HG02885 (cell line): ENCODE measurements around the gene TRAFD1.
"Not testable (repeated sequence)": the region's sequence is repeated elsewhere in the genome, so short reads cannot be mapped to it uniquely, and the experiment has no call there.

ENCODE experiments used
- ATAC-seq: cut with Tn5 transposase; IDR thresholded peaks from one replicate; pipeline ENCODE4 v1.9.1; 2021; ENCODE audit warnings: mild to moderate bottlenecking; ENCODE audit not compliant: unreplicated experiment, poor library complexity

The TRAFD1 gene

DNA sequence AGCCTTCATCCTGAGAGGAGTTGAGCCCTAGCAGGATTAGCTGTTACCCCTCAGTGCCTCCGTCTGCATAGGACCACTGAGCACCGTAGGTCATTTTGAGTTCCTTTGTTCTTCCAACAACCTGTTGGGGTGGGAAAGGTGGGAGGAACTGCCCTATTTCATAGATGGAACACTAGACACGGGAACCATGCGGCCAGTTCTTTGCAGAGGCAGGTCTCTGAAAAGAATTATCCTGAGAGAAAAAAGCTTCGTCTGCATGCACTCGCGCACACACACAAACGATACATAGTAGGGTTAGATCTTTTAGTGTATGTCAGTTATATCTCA lies 28.5 kb downstream of the TRAFD1 start:
- ATAC-seq, result no peak

DNA sequence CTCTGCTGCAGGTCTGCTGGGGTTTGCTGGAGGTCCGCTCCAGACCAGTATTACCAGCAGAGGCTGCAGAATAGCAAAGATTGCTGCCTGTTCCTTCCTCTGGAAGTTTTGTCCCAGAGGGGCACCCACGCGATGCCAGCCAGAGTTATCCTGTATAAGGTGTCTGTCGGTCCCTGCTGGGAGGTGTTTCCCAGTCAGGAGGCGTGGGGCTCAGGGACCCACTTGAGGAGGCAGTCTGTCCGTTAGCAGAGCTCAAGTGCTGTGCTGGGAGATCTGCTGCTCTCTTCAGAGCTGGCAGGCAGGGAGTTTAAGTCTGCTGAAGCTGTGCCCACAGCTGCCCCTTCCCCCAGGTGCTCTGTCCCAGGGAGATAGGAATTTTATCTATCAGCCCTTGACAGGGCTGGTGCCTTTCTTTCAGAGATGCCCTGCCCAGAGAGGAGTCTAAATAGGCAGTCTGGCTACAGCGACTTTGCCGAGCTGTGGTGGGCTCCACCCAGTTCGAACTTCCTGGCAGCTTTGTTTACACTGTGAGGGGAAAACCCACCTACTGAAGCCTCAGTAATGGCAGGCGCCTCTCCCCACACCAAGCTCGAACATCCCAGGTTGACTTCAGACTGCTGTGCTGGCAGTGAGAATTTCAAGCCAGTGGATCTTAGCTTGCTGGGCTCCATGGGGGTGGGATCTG lies 33.2 kb downstream of the TRAFD1 start:
- ATAC-seq, result not testable (repeated sequence)

DNA sequence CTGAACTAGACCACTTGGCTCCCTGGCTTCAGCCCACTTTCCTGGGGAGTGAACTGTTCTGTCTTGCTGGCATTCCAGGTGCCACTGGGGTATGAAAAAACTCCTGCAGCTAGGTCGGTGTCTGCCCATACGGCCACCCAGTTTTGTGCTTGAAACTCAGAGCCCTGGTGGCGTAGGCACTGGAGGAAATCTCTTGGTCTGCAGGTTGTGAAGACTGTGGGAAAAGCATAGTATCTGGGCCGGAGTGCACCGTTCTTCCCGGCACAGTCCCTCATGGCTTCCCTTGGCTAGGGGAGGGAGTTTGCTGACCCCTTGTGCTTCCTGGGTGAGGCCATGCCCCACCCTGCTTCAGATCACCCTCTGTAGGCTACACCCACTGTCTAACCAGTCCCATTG lies 33.8 kb downstream of the TRAFD1 start:
- no peak for ATAC-seq

DNA sequence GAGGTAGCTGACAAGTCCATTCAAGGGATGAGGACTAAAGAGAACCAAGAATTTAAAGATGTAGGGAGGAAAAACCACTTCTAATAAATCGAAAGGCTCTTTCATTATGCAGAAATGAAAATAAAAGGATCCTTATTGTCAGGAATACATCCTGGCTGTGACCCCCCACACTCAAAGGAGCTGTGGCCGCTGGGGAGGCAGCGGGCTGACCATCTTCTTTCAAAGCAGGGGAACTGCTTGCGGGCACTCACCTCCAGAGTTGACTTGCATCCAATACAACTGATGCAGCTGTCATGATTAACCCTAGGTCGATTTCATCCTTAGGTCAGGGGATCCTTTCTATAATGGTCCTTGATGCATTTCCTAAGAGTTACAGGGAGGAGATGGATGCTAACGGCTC lies 35.3 kb downstream of the TRAFD1 start:
- no peak for ATAC-seq

DNA sequence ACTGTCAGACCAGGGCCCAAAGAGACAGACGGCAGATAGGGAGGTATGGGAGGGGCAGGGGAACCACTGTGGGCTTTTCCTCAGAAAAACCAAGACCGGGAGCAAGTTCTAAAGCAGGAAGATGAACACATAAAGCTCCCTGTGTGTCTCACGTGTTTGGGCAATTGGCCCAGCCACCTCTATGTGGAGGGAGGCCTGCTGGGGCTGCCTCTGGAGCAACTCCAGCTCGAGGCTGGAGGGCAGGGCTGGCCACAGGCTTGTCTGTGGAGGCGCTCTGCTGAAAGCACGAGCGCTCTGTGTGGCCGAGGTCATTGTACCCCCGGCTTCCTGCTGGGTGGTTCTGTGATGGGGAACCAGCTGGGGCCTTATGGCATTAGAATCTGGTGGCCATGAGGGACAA lies 36.4 kb downstream of the TRAFD1 start:
- no peak for ATAC-seq

DNA sequence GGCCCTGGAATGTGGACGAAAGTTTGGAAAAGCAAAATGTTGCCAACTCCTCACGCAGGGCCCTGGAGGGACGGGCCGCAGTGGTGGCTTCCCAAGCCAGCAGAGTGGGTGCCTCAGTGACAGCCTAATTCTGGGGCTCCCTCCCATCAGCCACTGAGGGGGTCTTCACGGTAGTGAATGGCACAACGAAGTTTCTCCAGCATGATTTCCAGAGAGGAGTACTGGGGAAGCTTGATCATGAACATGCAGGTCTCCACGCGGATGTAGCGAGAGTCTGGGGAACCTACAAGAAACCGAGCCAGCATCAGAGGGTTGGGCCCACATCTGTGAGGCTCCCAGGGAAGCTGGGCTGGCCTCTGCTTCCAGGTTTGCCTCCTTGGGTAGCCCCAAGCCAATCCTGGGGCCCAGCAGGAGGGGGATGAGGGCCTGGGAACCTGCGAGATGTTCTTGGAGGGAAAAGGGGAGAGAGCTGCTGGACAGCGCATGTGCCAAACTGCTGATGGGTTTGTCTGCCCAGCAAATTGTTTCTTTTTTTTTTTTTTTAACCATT lies 37.0 kb downstream of the TRAFD1 start:
- no peak for ATAC-seq

DNA sequence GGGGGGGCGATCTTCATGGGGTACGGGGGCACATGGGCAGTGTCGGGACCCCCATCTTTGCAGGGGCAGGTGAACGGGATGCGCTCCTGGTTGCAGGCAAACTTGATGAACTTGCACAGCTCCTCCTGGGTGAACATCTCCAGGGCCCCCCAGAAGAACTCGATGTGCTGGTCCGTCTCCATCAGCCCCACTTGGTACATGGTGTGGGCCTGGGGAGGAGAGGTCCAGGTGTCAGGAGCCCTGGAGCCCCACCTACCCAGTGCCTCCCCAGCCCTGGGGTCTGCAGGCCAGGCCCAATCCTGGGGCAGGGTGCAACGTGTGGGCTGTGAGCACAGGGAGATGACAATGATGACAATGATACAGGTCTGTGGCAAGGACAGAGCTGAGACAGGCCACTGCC lies 37.7 kb downstream of the TRAFD1 start:
- no peak for ATAC-seq

DNA sequence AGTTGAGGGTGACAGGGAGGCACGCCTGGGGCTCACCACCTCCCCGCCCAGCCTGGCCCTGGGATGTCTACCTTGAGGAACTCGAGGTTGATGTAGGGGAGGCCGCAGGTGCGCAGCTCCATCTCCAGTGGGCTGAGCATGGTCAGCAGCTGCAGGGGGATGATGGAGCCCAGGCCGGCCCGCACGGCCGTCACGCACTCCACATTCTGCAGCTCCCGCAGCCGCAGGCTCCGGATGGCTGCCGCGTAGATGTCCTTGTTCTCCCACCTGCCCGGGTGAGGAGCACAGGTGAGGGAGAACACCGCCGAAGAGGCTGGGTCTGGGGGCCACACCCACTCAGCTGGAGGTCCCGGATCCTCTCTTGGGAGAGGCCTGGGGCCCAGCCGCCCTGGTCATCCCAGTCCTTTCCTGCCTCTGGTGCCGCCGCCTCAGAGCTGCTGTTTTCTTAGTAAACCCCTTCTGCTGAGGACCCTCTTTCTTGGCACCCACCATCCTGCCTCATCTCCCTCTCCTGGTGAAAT lies 38.2 kb downstream of the TRAFD1 start:
- no peak for ATAC-seq

DNA sequence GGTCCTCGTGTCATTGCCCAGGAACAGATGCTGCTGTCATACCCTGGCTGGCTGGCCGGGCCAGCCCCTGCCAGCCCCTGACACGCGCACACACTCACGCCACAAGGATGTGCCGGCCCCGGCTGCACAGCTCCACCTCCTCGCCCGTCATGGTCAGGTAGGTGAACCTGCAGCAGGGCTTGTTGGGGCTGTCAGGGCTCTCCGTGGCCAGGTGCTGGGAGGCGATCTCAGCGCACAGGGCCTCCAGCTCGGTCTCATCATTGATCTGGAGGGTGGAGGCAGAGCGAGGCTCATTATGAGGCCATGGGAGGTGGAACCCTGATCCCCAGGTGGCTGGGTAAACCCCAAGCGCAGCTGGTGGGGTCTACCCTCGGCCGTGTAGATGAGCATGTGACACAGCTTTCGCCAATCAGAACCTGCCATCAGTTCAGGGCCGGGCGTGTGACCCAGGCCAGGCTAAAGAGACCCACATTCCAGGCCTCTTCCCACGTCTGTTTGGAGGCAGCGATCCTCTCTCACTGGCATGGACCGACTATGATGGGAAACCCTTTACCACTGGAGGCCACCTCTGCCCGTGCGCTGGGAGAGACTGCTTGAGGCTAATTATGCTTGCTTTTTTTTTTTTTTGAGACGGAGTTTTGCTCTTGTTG lies 38.8 kb downstream of the TRAFD1 start:
- no peak for ATAC-seq

DNA sequence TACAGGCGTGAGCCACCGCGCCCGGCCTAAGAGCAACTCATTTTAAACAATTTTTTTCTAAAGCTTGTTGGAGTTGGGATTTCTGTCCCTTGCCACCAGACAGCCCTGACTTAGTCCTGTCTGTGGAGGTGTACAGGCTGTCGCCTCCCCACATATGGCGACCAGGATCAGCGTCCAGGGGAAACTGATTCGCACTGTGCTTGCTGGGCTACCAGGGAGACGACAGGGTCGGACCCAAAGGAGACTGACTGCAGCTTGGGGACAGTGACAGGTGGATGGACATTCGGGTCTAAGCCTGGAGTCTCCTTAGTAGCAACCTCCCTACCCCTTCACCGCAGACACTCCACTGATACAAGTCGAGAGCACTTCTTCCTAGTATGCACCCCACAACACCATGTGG lies 40.3 kb downstream of the TRAFD1 start:
- ATAC-seq, result no peak

DNA sequence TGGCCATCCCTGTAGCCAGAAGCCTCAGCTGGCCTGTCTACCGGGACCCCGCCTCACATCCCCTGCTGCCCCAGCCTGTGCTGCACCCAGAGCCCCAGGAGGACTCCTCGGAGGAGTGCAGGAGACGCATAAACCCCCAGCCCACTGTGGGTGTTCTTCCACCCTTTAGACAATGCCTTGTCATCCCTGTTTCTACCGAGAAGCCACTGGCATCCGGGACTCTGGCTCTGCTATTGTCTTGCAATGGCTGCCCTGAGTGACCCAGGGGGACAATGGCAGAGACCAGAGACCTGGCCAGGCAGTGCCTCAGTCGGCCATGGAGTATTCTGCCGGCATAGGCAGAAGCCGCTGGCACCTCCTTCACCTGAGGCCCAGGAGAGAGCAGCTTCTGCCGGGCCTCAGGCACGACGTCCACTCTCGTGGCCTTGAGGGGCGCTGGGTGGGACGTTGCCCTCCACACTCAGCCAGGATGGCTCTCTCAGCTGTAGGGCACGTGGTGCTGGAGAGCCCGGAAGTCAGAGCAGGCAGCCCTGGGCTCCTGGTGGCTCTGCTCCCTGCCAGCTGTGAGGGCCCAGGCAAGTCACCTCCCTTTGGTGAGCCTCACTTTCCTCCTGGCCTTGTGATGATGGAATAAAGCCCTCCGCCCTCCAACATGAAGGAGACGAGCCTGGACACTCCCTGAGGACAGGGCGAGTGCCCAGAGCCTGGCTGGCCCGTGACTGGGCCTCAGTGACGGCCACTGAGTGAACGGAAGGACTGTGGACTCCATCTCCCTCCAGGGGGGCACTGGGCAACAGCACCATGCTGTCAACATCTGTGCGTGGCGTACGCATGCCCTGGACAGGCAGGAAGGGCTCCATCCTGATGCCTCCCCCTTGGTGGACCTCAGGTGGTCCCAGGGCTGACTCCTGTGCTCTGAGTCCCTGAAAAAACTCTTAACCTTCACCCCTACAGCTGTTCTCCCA lies 41.0 kb downstream of the TRAFD1 start:
- ATAC-seq, result no peak

DNA sequence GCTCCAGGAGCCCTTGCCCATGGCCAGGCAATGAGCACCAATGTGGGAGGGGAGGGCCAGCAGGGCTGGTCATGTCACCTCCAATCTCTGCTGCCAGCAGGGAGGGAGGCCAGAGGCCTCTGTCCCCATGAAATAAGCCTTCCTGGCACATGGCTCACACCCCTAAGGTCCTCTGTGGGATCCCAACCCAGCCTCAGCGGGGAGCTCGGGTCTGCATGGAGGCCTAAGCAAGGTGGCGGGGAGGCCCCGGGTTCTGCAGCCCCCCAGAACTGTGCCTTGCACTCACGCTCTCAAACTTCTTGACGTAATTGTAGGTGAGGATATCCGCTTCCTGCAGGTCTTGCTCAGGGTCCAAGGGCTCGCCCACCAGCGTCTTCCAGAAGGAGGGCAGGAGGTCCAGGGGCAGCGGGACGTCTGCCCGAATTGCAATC lies 41.7 kb downstream of the TRAFD1 start:
- no peak for ATAC-seq

DNA sequence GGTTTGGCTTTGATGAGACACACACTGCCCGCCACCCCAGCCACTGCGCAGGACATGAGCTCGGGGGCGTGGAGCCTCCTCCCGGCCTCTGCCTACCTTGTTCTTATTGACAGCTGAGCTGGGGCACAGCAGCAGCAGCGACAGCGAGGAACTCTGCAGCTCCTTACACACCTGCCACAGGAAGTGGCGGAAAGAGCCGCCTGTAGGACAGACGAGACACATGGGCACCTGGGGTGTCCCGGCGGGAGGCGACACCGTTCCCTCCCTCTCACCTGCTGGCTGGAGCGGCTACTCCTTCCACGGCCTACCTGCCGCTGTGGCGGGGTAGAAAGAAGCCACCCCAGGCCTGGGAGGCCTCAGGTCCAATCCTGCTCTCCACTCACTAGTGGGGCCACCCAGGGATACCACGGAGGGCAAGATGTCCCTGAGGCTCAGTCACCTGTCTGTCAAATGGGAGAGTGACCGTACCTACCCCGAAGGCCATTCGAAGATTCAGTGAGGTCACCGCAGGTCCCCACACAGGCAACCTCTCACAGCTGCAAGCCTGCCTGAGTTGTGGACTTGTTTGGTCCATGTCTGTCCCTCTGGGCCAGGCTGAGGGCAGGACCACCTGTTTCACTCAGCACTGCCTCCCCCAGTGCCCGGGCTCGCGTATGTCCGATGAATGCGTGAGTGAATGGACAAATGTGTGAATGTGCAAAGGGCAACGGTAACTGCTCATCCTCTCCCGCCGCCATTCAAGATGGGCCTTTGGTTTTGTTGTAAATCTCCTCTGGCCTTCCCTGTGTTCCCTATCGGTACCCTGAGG lies 42.6 kb downstream of the TRAFD1 start:
- ATAC-seq, result no peak

DNA sequence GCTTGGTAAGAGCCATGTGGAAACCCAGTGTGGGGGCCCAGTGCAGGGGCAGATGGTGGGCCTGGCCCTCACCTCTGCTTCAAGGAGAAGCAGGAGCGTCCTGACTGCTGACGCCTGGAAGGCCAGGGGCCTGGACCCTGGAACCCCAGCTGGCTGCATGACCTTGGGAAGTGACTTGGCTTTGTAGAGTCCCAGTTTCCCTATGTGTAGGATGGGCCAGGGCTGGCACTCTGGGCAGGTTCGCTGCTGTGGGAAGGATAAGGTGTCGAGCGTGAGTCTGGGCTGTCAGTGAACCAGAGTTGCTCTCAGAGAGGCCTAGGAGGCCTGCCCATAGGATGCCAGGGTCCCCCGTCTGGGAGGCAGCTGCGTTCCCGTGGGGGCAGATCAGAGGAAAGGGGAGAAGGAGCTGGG lies 43.2 kb downstream of the TRAFD1 start:
- no peak for ATAC-seq

DNA sequence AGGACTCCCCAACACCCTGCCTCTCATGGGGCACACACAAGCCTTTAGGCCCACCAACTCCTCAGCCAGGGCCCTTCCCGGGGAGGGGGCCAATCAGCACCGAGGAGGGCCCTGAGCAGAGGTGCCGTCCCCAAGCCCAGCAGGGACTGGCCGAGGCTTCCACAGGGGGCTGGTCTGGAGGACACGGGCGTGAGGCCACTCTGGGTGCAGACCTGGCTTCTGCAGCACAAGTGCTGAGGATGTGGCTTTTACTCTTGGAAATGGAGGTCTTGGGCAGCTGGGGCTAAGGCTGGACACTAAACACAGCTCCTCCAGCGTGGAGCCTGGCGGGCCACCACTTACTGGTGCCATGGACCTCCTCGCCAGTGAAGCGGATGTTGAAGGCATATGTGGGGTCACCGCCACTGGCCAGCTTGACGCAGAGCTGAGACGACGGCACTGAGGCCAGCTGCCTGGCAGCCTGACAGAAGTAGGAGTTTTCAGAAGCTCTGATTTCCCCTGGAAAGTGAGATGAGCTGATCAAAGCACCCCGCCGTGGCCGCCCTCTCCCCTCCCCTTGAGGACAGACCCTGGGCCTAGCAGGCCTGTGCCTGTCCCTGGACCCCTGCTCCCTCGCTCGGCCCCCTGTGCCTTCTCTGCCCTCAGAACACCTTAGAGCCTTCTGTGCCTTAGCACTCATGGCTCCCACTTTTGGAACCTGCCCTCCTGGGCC lies 44.0 kb downstream of the TRAFD1 start:
- ATAC-seq, result no peak

DNA sequence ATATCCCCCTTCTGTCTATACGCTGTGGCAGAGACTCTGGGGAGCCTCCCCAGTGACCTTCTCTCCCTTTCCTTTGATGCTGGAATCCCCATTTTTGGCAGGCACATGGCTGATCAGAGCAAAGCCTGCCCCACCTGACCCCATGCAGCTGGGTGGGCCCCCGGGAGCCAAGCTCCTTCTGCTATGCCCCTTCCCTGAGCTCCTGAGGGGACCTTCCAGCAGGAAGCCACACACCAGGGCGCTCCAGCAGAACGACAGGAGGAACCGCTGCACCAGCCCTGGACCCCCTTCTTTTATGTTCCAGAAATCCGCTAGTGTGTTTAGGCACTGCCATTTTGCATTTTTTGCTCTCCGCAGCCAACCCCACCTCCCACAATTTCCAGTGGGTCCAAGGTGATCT lies 44.6 kb downstream of the TRAFD1 start:
- ATAC-seq, result no peak

DNA sequence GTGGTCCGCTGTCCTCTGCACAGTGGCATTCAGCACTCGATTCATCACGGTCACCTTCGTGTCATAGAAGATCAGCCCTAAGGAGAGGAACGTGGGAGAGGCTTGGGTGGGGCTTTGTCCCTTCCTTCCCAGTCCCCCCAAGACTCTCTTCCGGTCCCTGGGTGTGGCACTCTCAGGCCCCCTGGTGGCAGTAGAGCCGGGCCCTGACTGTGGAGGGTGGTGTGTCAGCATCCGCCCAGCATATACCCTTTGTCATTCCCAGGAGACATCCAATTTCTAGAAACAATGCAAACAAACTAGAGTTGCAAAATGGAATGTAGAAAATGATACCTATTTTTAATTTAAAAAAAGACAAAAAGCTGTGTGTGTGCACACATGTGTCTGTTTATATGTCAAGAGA lies 45.0 kb downstream of the TRAFD1 start:
- ATAC-seq, result no peak

DNA sequence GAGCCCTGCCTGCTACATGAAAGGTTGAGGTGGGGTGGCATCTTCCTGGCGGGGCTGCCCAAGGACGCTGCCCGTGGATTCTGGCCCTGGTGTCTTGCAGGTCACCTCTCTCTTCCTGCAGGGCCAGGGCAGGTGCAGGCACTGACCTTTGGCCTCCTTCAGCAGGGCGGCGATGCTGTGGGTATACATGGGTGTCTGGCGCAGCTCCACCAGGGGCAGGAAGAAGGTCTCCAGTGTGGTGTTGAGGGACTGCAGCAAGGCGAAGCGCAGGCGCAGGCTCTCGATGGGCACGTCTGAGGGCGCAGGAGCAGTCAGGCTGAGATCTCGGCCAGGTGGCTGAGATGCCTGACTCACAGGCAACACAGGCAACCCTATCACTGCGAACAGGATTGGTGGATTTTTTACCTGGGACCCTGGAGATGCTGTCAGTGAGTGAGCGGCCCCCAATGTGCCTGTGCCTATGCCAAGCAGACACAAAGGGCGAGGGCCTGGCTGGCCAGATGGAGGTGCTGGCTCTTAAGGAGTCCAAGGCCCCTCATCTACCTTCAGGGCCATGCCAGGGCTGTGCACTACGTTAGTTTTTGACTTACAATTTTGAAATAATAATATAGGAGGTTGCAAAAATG lies 45.7 kb downstream of the TRAFD1 start:
- ATAC-seq, result no peak
